ENCODE data around the gene CHSY3. TPM values are rescaled to one million over a fixed set of nuclear protein-coding genes. Genes with fewer than 3 reads are reported as not detected.
"Not testable (repeated sequence)": the region's sequence is repeated elsewhere in the genome, so short reads cannot be mapped to it uniquely, and the experiment has no call there.

CHSY3 gene
- total RNA-seq, 4 donors from 2014 or later: 3.1 to 6.9 (median 4.1) TPM

- no peak for ATAC-seq (ENCODE audit: low FRiP score)
- no peak for DNase-seq (ENCODE audit: low spot score)
- no peak for TF ChIP-seq CTCF (IDR thresholded peaks at IDR 0.05)
Measured at GRCh38 chr5:130183115-130183514, 278.9 kb downstream of the CHSY3 start.

GRCh38 chr5:130189961-130190360 lies 285.7 kb downstream of the CHSY3 start:
- no peak for DNase-seq (ENCODE audit: low spot score)
- no peak for TF ChIP-seq CTCF (IDR thresholded peaks at IDR 0.05)
- no peak for ATAC-seq (ENCODE audit: low FRiP score)

- TF ChIP-seq CTCF (IDR thresholded peaks at IDR 0.05): no peak
- DNase-seq (ENCODE audit: low spot score) (no peak), ATAC-seq (ENCODE audit: low FRiP score) (no peak)
Measured at GRCh38 chr5:130198927-130199326, 294.7 kb downstream of the CHSY3 start.

GRCh38 chr5:130206686-130207085 lies 302.4 kb downstream of the CHSY3 start:
- DNase-seq (ENCODE audit: low spot score): no peak
- ATAC-seq (ENCODE audit: low FRiP score): no peak
- TF ChIP-seq CTCF (IDR thresholded peaks at IDR 0.05): no peak

GRCh38 chr5:130213607-130214006 lies 309.3 kb downstream of the CHSY3 start:
- no peak for DNase-seq (ENCODE audit: low spot score)
- no peak for ATAC-seq (ENCODE audit: low FRiP score)
- TF ChIP-seq CTCF (IDR thresholded peaks at IDR 0.05): no peak

GRCh38 chr5:130216286-130216685 lies 312.0 kb downstream of the CHSY3 start:
- no peak for DNase-seq (ENCODE audit: low spot score)
- no peak for ATAC-seq (ENCODE audit: low FRiP score)
- TF ChIP-seq CTCF (IDR thresholded peaks at IDR 0.05): no peak

GRCh38 chr5:130222573-130222972 lies 318.3 kb downstream of the CHSY3 start:
- ATAC-seq (ENCODE audit: low FRiP score) (peak; percentile 73), DNase-seq (ENCODE audit: low spot score) (no peak)
- TF ChIP-seq CTCF (IDR thresholded peaks at IDR 0.05): no peak

GRCh38 chr5:130226556-130226955 lies 322.3 kb downstream of the CHSY3 start:
- not testable (repeated sequence) for DNase-seq (ENCODE audit: low spot score); ATAC-seq (ENCODE audit: low FRiP score)

All from omental fat pad (tissue), 4 donors.